Stimulated activated CD4-positive, alpha-beta T cell treated with anti-CD3 and anti-CD28 coated beads, Interleukin-4, amount 100 ng/mL, for 24 hours (primary cell): ENCODE results near the gene RBM44.

ENCODE experiments used
- DNase-seq: peaks from one replicate; pipeline ENCODE4 v3.0.0-alpha.2; 2020

RBM44 gene

DNA sequence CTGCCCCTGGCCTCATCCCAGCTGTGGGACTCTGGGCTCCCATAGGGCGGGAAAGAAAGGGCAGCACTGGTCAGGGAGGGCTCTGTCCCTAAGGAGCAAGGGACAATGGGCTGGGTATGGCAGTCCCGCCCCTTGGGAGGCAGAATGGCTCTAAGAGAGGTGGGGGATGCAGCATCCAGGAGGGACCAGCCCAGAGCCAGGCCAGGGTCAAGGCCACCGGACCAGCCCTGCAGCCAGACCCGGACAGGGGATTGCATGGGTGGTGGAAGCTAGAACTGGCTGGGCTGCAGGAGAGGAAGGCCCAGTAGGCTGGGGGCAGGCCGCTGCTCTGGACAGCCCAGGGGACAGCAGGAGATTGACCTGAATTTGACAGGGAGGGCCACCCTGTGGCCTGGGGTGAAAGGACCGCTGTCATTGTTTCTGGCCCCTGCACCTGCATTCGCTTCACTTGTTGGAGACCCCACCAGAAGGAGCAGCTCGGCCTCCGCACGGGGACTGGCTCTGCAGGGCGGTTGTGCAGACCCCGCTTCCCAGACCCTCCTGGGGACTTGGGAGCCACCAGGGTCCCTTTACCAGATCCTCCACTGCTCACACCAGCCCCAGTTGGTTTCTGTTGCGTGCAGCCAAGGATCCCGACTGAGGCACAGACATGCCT lies 75.4 kb downstream of the RBM44 start:
- no peak for DNase-seq

DNA sequence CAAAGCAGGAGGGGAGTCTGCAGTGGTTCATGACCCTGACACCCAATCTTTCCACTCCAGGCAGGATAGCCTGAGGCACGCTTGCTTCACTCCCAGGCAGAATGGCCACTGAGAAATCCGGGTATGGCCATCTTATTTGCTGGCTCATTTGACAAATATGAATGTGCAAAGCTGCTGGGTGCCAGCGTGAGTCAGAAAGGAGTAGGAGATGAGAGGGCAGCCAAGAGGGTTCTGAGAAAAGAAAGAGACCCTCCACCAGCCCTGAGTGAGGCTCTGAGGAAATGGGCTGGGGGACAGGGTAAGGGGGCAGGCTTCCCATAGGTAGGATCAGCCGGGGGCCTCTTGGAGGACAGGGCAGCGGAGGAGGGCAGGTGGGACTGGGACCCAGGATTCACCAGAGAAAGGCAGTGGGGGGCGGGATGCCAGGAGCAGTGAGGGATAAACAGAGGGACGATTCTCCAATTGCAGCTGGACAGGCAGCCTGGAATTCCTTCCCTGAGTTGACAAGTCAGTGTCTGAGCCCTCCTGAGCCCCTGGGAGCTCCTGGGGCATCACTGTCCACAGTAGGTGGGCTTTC lies 76.1 kb downstream of the RBM44 start:
- no peak for DNase-seq

DNA sequence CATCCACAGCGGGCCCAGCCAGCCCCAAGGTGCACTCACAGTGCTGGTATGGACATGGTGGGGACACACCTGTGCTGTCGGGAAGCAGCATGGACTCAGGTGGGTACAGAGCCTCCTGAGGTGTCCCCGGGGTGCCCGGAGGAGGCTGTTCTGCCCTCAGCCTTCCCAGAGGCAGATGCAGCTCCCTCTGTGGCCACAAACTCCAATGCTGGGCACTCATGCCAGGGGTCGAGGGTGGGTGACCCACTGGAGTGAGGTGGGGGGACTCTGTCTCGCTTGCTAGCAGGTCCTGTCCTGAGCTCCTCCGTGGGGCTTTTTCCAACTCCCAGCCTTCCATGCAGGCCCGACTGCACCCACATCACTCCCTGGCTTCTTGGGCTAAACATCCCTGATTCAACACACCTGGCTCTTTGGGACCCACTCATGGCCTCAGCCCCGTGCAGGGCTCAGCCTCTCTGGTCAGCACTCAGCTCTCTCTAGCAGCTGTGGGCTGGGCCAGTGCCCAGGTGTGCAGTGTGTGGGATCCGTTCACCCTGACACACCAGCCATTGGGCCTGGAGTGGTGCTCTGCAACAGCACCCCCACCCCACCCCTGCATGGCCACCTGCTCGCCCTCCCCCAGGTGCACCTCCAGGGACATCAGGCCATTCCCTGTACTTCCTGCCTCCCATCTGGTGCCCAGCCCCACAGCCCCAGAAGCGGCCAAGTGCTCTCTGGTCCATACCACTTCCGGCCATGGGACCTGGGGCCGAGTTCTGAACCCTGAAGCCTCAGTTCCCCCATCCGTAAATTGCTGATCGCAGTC lies 76.9 kb downstream of the RBM44 start:
- DNase-seq: no peak

DNA sequence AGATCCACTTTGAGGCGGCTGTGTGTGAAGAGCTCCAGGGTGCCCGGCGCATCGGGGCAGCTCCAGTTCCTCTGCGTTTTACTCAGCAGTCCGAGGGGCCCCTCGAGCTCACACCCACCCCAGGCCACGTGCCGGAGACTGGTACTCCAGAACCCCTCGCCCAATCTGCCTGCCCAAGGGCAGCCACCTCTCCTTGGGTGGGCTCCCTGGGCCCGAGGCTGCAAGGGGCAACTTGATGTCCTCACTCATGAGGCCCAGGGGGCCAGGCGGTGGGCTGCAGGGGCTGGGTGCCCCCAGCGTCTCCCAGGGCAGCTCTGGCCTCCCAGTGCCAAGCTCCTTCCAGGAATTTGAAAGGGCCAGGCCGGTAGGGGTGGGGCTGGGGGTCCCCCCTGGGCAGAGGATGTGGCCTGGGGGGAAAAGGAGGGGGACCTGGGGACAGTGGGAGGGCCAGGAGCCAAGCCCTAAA lies 77.5 kb downstream of the RBM44 start:
- no peak for DNase-seq

DNA sequence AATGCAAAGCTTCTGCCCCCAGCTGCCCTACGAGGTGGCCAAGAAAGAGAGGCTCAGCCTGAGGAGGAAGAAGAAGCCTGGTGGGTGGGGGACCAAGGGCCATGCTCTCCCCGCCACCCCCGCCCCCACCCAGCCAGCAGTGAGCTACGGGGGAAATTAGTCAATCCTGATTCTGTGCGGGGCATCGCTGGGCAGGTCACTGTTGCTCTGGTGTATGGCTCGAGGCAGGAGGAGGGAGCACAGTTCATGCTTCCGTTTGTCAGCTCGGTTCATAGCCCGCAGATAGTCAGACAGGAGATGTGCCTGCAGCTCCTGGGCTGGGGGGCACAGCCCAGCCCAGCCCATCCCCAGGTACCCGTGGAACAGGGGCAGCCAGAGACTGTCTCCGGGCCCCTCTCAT lies 78.0 kb downstream of the RBM44 start:
- DNase-seq: no peak

DNA sequence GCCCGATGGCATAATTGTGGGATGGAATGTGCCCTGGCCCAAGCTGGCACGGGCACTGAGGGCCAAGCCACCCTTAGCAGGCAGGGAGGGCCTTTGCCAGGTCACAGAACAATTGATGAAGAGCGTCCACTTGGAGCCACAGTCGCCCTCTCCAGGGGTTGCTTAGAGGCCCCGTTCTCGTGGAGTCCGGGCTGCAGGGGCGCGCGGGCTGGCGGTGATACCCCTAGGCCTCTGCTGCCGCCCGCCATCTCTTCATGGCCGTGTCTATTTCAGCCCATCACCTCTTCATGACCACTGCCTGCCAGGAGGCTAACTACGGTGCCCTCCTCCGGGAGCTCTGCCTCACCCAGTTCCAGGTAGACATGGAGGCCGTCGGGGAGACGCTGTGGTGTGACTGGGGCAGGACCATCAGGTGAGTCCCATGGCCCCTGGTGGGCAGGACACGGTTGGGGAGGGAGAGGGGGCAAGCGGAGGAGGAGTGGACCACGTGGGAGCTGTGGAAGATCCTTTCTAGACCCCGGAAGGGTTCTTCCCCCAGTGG lies 78.4 kb downstream of the RBM44 start:
- DNase-seq: no peak

DNA sequence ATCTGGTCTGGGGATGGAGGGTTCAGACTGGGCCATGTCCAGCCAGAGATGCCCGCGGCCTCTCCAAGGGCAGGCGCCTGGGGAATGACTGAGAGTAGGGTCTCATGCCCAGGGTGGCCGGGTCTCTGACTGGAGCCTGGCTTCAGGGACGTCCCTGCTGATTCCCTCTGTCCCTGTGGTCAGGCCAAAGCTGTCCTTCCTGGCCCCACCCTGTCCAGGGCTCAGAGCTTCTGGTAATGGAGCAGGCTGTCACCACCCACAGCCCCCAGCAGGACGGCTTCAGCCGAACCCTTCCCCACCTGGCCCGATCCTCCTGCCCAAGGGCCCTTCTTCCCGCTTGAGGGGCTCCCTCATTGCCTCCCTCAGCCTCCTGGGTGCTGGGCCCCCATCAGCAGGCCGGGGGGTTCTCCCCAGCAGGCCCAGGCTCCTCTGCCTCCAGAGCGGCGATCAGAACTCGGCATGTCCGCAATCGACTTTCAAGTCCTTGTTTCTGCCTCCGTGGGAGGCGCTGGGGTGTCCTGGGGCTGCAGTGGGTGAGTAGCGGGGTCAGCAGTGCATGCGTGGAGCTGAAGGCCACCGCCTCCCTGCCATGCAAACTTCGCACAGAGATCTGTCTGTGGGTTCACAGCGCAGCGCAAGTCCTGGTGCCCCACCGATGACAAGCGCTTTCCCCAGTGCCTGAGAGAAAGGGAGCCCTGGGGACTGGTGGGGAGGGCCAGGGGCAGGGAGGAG lies 79.2 kb downstream of the RBM44 start:
- DNase-seq: no peak

DNA sequence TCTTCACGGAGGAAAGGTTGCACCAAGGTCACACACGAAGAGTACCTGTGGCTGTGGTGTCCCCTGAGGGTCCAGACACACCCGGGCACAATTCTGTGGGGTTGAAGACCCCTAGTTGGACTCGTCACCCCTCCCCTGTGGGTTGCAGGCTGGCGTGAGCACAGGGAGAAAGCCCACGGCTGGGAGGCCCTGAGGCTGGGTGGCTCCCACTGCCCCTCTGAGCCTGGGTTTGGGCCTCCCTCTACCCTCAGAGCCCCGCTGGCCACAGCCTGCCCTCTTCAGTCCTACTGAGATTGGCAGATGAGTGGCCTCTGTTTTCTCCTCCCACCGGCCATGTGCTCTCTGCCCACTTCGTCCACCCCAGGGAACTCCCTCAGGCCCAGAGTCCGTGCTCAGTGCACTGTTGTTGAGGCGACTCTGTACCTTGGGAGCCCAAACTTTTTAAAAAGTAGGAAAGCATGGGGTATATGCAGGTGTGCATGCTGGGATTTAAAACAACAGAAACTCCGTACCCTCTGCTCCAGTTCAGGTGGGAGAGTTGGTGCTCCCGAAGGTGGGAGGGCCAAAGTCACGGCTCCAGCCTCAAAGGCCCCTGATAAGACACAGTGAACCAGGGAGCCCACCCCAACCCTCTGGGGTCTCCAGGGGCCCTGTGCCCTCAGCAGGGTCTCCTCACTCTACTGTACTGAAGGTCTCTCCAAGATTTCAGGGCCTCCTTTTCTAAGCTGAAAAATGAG lies 79.9 kb downstream of the RBM44 start:
- DNase-seq: no peak

DNA sequence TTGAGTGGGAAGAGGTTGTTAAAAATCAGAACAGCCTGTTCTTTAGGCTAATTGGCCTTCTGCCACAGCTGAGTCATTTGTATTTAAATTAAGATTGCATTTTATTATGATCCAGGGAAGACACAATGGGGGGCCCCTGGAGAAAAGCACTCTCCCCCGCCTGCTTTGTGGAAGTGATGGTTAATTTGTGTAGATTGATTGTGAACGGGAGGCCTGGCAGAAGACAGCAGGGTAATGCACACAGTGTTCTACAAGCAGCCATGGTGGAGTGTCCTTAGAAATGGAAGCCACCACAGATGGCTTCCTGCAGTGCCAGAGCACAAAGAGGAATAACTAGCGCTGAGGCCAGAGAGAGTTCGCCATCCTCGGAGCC lies 80.5 kb downstream of the RBM44 start:
- DNase-seq: no peak

DNA sequence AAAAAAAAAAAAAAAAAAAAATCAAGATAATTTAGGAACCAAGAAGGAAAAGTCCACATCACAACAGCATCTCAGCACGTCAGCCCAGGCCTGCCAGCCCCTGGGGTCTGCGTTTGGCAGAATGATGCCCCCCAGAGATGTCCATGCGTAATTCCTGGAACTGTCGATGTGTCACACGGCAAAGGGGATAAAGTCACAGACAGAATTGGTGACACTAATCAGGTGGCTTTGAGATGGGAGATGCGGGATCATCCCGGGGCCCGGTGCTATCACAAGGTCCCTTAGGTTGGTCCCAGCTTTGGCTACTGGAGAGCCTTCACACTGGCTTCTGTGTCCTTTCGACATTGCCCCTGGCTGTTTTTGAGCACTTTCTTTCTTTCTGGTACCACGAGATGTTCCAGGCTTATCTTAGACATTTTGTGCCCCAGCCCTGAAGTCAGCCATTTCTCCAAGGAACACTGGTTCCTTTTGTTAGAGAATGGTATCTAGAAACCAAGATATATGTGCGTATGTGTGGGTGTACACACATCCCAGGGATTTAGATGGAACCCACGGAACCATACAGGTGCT lies 81.5 kb downstream of the RBM44 start:
- no peak for DNase-seq

DNA sequence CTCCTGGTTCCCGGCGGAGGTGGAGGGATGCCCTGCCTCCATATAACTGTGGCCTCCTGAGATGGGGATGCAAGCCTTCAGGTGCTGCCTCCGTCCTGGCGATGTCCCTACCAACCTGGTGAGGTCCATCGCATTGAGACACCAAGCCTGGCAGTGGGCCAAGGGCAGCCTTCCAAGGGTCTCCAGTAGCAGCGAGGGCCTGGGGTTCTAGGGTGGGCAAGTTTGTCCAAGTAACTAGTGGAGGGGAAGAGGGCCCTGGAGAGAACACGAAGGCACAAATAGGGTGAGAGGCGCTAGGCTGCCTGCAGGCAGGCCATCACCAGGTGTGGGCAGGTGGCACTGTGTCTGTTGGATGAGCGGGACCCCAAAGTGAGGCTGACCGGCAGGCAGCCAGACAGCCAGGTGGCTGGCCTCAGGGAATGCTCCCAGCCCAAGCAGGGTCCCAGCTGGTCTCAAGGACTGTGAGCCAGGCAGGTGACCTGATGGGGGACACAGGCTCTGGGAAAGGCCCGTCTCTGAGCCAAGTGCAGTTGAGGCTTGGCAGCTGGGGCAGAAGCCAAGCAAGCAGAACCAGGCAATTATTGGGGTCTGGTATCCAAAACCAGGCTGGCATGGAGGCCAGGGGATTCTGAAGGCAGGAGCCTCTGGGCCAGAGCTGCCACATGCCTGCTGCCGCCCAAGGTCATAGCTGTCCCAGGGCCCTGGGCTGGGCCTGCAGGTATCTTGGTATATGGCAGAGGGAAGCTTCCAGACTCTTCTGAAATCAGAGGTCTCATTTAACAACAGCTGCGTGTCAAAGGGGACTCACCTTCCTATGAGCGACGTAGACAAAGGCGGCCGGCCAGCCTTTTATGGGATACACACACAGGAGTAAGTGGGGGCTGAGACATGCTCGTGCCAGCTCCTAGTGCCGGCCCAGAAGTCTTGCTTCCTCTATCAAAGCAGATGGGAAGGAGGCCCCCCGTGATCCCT lies 84.2 kb downstream of the RBM44 start:
- DNase-seq: no peak

DNA sequence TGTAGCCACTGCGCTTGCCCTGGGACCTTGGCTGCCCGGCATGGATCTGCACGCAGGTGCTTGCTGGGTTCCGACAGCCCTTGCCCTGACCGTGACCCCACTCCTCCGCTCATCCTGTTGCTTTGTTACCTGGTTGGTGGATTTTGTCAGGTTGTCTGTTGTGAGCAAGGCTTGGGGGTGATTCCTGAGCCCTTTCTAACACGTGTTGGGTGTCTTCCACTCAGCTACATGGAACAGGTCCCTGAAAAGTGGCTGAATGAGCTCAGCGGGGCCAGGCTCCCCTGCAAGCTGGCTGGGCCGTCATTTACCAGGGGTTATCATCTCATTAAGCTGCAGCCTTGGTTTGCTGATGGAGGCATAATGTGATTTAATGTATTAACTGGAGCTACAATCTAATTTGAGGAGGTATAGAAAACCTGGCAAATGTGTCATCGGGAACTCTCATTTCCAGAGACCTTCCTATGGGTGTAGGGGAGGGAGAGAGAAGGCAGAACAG lies 85.4 kb downstream of the RBM44 start:
- no peak for DNase-seq

DNA sequence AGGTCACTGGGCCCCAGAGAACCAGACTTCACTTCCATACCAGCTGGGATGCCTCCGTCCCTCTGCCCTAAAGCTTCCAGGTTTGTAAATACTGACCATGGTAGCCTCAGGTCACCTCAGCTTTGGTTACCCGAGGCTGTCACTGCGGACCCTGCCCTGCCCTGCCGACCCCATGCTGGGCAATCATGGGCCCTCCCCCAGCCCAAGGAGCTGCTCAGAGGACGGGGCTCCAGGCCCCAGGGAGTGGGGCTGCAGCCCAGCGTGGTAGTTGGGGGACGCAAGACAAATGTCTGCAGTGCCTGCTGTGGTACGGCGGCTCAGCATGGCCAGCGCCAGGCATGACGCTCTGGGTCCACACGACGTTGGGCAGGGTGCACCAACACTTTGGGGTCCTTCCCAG lies 86.1 kb downstream of the RBM44 start:
- no peak for DNase-seq

DNA sequence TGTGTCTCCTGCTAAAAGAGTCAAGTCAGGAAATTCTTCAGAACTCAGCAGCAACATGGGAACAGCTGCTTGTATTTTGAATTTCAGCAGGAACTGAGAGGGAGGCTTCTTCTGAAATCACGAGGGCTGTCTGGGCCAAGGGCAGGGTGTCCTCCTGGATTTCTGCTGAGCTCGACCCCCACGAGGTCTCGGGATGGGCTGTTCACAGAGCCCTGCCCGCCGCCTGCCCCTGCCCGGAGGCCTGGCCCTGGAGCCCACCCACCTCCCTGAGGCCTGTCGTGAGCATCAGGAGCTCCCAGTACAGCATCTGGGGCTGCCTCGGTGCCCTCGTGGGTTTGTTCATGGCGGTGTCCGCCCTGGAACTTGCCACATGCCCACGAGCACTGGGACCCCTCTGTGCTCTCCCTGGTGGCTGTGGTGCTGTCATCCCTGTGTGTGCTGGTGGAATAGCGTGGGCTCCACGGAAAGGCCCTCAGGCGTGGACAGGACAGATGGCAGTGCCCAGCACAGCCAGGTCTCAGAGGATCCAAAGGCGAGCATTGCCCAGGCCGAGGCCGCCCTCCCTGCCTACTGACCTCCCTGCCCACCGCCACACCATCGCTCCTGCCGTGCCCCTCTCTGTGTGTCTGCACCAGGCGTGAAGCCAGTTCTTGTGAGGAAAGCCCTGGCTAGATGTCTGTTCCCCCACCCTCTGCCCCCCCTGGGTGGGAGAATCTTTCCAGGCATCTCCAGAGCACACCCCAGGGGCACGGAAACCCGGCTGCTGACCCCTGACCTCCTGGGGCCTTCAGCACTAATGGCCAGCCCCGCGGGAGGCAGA lies 86.7 kb downstream of the RBM44 start:
- no peak for DNase-seq

DNA sequence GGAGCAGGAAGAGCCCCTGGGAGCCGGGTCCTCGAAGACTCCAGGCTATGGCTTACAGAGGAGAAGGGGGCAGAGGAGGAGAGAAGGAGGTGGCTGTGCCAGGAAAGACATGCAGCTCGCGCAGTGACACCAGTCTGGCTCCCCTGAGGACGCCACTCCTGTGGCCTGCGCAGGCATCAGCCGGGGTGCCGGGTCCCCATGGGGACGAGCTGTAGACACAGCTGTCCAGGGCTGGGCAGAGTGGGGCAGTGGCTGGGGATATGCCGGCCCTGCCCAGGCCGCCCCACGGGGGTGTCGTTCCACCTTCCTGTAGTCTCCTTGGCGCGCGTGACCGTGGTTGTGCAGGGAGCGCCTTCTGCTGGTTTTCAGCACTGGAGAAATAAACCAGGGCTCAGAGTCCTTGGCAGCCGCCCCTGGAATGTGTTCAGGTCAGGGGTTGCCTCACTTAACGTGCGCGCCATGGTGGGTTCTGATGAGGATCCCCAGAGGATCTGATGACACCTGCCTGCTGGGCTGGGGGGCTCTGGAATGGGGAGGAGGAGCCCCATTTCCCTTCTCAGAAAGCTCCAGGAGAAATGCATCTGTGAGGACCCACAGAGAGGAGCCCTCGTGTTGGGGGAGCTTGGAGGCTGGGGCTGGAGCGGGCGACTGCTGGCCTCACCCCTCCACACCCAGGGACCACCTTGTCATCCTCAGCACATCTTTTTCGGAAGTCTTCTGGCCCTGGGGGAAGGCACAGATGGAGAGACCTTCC lies 87.5 kb downstream of the RBM44 start:
- DNase-seq: no peak

DNA sequence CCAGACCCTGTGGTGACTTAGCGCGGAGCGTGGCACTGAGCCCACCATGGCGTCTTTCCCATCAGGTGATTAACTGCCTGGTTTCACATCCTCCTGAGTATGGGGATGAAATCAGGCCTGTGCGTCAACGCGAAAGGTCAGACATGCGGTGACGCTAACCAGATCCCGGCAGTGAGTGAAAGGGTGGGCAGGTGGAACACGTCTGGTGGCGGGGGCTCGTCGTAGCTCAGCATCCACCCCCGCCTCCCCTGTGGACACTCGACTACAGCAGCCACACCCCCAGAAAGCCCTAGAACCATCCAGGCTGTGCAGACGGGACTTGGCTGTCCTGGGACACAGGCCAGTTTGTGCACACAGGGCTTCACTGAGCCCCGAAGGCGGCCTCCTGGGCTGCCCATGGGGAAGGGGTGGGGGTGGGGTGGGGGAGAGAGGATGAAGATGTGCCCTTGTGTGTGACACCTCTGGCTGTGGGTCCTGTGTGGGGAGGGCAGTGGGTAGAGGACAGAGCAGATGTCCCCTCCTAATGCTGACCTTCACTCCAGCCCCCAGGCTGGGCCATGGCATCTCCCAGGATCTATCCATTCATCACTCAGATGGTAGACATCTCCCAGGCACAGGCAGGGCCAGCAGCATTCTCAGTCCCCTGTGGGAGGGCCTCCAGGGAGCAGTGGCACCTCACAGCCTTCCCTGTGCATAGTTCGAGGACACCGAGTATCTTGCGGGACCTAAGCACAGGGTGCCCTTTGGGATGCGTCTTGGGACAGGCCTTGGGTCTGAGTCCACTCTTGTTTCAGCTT lies 88.3 kb downstream of the RBM44 start:
- DNase-seq: no peak

DNA sequence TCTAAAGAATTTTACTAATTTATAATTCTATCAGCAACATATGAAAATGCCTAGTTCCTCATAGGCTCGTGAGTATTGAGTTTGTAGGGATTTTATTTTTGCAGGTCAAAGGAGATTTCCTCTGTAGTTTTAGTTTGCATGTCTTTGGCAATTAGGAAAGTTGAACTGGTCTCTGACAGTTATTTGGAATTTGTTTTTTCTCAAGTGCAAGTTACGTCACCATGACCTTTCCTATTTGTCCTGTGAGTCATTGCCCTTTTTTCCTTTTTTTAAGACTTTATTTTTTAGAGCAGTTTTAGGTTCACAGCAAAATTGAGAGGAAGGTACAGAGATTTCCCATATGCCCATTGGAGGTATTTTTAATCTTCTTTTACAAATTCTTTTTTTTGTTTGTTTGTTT lies 89.8 kb downstream of the RBM44 start:
- DNase-seq: no peak

DNA sequence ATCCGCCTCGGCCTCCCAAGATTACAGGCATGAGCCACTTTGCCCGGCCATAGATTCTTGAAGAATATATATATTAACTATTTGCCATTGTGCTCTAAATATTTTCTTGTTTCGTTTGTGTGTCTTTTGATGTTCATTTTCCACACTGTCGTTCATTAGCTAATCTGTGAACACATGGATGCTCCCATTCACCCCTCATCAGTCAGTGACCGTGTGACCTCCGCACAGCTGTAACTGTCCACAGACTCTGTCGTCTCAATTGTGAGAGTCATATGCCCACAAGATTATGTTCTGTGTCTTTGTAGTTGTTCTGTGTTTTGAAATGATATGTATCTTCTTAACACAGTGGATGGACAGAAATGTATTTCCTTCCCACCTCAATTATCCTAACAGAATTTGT lies 90.4 kb downstream of the RBM44 start:
- no peak for DNase-seq
